ENCODE measurements around the gene RASSF4.

The RASSF4 gene, protein sequence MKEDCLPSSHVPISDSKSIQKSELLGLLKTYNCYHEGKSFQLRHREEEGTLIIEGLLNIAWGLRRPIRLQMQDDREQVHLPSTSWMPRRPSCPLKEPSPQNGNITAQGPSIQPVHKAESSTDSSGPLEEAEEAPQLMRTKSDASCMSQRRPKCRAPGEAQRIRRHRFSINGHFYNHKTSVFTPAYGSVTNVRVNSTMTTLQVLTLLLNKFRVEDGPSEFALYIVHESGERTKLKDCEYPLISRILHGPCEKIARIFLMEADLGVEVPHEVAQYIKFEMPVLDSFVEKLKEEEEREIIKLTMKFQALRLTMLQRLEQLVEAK

DNA sequence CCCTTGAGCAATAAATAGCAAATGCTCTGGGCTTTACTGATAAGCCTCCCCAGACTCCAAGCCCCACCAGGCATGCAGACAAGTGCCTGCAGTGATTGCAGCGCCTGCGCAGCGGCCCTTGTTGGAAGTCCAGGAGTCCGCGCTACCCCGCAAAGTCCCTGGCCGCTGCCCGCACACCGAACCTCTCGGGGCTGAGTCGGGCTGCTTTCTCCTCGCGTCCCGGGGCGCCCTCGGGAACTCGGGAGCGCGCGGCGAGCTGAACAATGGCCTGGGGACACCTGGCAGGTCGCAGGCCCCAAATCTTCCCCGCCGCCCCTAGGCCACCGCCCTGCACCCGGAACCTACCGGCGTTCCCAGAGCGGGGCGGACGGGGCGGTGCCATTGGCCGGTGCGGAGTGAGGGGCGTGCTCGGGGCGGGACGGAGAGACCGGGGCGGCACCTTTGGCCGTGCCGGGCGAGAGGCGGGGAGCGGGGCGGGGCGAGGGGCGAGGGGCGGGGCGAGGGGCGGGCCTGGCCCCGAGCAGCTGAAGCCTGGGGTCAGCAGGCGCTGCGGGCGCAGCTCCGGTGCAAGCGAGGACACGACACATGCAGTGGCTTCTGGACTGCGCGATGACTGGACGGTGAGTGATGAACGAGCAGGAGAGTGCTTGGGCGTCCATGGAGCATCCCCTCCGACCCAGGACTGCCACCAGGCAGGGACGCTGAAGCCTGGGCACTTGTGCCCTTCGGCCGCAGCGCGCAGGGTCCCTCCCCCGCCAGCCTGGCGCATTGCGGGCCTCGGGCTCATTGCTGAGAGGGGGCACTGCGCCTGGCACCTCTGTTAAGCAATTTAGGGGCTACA is at the start of gene RASSF4:
TSS of gene RASSF4 (plus strand) at position 556 of the 841 bp plus-strand sequence. CDS start 10,401 bp downstream, outside the sequence.
- DNase-seq = peak; percentile 81 to 87 (median 82)

DNA sequence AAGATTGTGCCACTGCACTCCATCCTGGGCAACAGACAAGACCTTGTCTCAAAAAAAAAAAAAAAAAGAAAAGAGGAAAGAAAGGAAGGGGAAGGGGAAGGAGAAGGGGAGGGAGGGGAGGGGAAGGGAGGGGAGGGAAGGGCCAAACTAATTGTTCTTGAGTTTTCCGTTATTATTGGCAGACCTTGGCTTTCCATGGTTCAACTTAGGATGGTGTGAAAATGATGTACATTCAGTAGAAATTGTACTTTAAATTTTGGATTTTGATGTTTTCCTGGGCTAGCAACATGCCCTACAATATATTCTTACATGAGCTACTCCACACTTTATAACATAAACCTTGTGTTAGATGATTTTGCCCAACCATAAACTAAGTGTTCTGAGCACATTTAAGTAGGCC is 49.7 kb upstream of the RASSF4 start:
- no peak for DNase-seq

DNA sequence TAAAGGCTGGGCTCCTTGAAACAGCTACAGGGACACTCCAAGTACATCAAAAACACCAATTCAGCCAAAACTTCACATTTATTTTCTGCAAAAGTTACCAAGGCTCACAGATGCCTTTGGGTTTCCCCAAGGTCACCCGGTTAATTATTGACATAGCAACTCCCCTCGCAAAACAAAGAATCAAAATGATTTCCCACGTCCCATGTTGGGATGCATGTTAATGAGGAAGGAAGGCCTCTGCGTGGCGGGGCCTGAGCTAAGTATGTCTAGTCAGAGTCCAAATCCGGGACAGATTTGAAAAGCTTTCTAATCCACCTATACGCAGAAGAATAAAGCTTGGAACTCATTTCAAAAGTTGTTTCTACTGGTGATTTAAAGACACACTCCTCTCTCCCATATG is 49.0 kb upstream of the RASSF4 start:
- no peak for DNase-seq

DNA sequence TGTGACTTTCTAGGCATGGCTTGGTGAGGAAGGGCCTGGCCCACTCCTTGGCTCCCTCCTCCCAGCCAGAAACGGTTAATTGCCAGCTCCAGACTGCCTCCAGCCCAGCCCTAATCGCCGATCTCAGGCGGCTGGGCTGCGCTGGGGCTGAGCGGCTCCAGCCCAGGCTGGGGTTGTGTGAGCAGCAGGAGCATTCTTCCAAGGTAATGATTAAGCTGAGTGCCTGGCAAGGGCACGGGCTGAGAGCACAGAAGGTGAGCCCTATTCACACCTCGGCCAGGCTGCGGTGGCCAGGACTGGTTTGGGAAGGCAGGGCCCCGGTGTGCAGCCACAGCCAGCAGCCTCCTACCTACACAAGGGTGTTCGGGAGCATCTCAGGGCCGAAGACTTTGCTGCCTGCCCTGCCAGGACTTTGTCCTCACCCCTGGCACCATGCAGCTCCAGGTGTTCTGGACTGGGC is 48.5 kb upstream of the RASSF4 start, which contains the start of gene TMEM72:
TSS of gene TMEM72 (plus strand) at position 257 of the 460 bp plus-strand sequence. CDS start at position 433, 176 bp downstream.
- DNase-seq = no peak

DNA sequence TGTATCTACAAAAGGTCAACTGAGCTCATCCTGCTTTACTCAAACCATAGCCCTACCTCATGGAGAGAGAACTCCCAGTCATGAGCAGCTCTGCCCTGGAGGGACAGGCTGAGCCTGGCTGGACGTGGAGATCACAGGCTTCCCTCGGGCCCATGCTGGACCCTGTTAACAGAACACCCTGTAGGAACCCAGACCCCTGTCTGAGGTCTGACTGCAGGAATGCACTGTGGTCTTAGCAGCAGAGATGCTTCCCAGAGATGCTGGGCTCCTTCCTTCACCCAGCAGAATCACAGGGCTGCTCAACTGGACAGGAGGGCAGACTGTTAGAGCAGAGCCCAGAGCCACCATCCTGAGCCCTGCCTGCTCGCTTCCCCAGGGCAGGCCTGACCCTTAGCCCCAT is 47.7 kb upstream of the RASSF4 start:
- DNase-seq = no peak

DNA sequence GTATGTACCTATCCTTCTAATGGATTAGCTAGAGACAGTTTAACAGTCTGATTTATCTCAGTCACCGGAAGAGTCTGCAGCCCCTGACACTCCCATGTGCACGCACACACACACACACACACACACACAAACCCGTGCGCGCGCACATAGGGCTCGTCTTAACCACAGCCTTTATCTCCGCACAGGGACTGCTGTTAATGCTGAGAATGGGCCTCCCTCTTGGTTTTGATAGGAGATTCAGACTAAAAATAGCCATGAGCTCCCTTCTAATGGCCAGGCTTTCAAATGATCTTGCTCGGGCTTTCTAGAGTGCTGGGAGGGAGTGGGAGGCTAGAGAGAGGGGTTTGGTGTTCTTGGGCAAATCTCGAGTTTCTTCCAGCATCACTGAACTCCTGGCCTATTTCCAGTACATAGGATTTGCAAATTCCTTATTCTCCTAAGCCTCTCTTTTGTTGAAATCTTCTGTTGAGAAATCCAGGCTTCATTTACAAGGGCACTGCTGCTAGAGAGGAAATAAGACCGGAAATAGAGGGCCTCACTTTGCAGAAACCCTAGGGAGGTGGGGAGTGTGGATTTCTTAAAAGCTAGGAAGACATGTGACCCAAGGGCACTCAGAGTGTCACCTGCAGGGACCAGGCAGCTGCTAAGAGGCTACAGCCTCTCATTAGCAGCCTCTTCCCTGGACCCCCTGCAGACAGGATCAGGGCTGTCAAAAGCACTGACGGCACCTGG is 46.1 kb upstream of the RASSF4 start:
- DNase-seq = peak in 1 of 4 experiments; percentile 10

DNA sequence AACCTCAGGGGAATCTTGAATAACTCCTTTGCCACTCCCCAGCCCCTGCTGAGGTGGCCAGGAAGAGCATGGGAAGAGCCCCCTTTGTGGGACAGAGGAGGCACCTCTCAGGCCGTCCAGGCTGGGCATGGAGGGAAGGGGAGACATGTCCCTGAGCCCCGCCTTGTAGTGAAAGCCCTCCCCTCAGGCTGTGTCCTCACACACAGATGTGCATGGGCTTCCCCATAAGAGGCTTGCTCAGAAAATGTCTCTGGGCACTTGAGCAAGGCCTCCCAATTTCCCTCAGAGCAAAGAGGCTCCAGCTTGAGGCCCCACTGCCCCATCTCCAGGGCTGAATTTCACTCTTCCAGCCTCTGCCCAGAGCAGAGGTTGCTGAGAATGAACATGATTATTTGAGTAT is 44.7 kb upstream of the RASSF4 start:
- no peak for DNase-seq

DNA sequence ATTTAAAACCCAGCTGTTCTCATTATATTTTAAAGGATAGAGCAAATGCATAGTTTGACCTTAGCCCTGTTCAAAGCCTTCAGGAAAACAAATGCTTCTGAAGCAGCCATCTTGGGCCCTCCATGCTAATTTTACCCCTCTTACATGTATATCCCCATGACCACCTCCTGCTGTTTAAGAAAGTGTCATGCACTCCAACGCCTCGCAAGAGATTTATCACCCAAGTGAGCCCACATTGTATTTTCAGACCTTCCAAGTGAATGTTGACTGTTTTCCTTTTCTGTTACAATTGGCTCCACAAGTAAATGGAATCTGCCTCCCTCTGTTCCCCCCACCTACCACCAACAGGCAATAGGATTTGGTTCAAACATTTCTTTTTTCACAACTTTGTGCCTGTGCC is 43.2 kb upstream of the RASSF4 start:
- no peak for DNase-seq

DNA sequence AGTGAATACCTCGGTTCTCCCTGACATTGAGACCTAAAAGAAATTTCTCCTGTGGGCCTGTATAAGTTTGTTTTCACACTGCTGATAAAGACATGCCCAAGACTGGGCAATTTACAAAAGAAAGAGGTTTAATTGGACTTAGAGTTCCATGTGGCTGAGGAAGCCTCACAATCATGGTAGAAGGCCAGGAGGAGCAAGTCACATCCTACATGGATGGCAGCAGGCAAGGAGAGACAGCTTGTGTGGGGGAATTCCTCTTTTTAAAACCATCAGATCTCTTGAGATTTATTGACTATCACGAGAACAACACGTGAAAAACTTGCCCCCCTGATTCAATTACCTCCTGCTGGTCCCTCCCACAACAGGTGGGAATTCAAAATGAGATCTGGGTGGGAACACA is 41.8 kb upstream of the RASSF4 start:
- DNase-seq = no peak

DNA sequence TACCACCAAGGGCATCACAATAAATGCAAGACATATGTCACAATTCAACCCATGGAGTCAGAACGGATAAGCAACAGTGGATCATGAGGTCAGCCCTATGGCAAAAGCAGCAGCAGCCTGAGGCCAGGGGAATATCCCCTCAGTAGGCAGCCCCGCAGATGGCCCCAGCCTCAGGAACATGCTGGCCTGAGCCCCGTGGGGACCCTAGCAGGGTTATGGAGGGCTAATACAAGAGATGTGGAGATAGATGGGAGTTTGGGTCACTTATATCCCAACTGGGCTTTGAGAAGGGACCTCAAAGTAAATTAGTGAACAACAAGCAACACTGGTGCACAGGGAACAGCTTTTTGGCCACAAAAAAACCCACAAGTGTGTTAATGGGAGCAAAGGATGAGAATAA is 39.4 kb upstream of the RASSF4 start:
- no peak for DNase-seq

DNA sequence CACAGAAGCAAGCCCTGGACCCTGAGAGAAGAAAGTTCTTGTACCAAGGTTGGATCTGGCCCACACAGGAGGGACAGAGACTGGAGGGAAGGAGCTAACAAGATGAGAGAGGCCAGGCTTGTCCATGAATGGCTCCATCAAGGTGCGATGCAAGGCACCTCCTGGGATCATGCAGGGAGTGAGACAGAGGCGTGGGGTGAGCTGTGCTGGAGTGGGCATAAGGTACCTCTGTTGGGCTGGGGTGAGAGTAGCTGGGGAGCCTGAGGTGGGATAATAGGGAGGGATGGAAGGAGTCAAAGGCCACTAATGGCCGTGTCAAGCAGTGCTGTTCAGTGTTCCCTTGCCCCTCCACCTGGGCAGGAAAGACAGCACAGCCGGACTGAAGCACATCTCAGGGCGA is 38.5 kb upstream of the RASSF4 start:
- DNase-seq = no peak

DNA sequence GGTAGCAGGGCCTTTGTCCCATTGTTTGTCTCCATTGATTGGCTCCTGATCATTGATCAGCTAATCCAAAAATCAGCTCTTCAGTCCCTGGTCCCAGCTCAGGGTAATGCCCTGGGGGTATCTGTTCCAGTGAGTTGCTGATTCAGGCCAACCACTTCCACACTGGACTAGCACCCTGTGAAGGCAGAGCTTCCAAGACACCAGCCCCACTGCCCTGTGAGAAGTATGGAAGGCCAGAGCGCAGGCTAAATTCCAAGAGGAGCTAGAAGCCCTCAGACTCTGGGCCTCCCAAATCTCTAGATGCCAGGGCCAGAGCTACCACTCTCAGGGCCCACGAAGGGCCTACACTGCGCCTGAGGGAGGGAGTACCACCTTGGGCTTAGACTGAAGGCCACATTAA is 38.1 kb upstream of the RASSF4 start:
- no peak for DNase-seq

DNA sequence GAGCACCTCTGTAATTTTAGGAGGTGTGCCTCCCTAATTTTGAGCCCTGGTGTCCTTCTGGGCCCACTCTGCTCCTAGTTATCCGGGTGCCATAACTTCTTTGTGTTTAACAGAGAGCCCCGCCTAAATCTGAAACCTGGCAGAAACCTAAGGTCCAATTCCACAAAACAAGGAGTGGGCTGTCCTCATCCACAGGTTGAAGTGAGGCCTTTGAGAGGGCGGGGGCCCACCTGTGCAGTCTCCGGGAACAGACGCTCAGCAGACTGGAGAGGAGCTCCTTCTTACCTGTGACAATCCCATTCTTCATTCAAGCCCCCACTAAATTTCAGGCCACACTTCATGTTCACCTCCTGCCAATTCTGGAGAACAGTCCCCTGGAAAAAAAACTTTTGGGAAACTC is 37.6 kb upstream of the RASSF4 start:
- DNase-seq = no peak

DNA sequence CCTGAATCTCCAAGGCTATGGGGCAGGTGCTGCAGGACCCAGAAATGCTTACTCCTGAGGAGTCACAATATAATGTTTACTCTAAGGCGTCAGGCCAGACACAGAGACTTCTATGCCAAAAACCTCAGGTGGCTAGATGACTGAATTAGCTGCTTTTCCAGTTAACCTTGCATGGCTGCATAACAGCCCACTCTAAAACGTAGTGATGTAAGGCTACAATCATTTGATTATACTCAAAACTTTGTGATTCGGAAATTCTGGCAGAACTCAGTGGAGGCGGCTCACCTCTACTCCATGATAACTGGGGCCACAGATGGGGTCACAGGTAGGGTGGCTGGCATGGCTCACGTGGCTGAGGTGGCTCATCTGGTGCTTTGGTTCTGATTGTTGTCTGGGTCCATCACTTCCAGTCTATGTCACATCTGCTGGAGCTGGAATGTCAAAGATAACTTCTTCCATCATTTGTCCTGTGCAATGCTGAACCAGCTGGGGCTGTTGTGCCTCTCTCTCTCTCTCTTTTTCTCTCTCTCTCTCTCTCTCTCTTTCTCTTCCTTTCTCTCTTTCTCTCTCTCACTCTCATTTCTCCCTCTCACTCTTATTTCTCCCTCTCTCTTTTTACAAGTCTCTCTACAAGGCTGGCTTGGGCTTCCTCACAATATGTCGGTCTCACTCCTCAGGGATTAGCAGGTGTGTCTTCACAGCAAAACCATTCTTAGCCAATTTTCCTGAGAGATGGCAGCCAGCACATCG is 36.6 kb upstream of the RASSF4 start:
- no peak for DNase-seq

DNA sequence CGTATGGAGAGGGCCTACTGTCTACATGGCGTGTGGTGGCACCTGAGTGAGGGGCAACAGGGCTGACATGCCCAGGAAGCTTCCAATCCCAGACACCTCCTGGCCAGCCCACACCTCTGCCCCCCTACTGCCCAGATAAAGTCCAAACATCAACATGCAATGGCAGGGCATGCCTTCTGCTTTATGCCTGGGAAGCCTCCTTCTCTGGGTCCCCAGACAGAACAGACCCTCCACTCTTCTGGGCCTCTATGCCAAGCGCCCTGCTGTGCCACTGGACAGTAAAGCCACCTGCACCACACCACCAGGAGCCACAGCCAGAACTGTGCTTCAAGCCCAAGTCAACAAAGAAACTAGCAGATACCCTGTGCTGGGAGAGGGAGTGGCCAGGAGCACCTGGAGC is 36.0 kb upstream of the RASSF4 start:
- DNase-seq = no peak

DNA sequence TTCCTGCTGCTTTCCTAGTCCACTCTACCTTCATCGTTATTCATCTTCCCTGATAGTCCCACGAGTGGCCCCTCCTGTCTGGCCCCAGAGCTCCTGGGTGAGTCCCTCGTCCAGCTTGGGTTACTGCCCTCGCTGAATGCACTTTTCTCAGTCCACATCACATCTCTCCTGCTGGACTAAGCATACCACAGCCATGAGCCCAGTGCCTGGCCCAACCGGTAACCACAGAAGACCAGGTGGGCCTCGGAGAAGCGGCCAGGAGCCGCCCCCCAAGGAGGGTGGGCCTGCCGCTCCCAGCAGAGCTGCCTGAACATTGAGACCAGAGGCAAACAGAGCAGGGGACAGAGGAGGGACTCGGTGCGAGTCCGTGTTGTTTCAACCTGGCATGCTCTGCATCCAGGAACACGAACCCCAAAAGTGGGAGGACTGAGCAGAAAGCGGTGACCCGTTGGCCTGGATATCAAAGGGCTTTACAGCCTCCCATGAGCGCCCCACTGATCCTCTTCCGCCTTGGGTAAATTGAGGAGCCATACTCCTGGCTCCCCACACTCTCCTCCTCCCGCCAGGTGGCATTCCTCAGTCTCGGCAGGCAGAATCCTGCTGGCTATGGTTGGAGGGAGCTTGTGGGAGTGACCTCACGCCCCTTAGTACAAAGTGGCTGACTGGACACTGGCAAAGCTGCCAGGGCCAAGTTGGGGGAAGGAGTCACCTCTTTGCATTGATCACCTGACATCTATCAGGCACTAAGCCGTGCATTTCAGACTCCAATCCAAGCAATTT is 35.2 kb upstream of the RASSF4 start:
- no peak for DNase-seq

DNA sequence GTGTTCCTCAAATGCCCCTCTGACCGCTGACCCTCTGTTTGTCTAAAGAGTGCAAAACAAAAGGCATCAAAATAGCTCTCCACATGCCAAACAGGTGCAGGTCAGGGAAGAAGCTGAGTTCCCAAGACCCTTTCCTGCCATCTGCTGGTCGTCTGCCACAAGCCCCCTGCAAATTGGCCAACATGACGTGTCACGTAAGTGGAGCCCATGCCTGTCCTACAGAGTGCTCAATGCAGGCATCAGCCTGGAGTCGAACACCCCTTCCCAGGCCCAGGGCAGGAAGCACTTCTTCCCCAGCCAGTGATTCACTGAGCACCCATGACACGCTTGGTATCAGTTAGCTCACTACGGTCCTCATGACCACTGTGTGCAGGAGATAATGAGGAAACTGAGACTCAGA is 34.4 kb upstream of the RASSF4 start:
- no peak for DNase-seq

DNA sequence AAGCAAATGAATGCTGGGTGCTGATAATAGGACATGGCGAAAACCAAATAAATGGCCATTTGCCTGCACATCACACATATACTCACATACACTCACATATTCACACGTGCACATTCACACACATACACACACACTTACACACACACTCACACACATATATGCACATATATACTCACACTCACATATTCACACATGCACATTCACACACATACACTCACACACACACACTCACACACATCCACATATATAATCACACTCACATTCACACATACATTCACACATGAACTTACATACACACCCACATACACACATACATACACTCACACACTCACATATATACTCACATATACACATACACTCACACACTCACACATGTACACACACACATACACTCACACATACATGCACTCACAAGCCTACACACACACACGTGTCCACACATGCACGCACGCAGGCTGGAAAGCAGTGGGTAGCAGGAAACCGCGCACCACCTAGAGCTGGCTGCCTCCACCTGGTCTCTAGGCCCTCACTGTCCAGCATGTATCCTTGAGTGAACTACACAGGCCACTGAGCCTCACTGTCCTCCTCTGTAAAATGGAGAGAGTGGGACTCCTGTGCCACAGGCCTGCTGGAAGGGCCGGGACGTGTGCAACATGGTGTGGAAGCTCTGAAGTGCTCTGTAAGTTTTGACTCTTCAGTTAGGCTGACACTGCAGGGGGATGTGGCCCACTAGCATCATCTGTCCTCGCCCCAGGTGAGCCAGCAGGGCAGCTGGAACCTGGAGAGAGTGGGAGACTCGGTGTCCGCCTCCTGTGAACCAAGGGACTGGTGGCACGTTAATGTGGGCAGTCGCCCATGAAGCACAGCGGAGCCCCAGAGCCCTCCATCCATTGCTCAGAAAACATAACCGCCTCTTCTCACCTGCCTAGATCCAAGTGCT is 33.5 kb upstream of the RASSF4 start:
- no peak for DNase-seq

DNA sequence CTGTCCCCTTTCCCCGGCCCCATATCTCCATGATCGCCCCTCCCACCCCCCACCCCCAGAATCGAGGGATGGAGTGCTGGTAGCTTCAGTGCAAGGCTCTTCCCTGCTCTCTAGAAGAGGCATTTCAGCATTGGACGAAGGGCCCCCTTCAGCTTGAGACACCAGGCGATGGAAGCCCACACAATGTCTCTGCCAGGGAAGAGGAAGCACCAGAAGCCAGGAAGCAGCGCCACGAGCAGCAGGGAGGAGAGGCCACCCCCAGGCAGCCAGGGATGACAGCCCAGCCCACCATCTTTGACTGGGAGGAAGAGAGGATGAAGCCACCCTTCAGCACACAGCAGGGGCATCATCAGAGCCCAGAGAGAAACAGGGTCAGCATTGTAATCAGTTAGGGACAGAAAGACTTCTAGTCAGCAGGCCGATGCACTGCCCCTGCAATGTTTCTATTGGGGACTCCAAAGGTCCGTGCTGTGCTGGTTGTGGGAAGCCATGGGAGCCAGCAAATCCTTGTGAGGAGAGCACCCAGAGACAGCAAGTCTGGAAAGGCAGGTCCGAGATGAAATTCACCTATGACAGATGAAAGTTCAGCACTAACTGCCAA is 32.8 kb upstream of the RASSF4 start:
- no peak for DNase-seq

DNA sequence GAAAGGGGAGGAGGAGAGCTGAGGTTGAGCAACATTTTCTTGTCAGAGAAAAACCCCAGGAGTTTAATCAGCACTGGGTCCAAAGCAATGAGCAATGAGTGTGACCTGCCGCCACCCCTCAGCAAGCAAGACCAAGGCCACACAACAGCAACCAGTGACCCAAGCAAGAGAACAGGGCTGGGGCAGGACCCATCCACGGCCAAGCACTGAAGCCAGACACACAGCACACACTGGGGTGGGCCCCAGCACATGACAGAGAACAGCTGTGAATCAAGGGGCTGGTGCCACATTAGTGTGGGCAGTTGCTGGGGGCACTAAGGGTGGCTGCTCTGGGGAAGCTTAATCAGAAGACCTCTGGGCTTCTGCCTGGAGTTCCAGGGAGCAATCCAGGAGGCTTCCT is 32.2 kb upstream of the RASSF4 start:
- no peak for DNase-seq

All from activated CD4-positive, CD25-positive, alpha-beta regulatory T cell (primary cell).